Right renal cortex interstitium (tissue), 3 donors: ENCODE data around the gene SELENOT. TPM values are rescaled to one million over a fixed set of nuclear protein-coding genes. Genes with fewer than 3 reads are reported as not detected.
A peak's percentile ranks its signal among the peaks of the same experiment; 100 is the strongest.
"Not testable (repeated sequence)": the region's sequence is repeated elsewhere in the genome, so short reads cannot be mapped to it uniquely, and the experiment has no call there.

Experiments used
- DNase-seq, 3 donors: peaks; one replicate each; pipeline ENCODE4 v3.0.0-alpha.2; 2013; ENCODE audit warnings: low read depth in 3 of 3, low spot score in 2 of 3
- polyA plus RNA-seq, 3 donors: library from polyadenylated mRNA; unstranded; fragments of 120-200 nt; gene quantifications; one replicate each; pipeline ENCODE4 v1.2.1, GENCODE V29; 2013; ENCODE audit not compliant: insufficient read length in 3 of 3

The SELENOT gene, protein sequence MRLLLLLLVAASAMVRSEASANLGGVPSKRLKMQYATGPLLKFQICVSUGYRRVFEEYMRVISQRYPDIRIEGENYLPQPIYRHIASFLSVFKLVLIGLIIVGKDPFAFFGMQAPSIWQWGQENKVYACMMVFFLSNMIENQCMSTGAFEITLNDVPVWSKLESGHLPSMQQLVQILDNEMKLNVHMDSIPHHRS
- polyA plus RNA-seq: 100 to 1,000 TPM; 135 to 147 (median 147) TPM

GRCh38 chr3:150603153-150603979, at the start of gene SELENOT:
SELENOT (plus strand) TSS chr3:150603321; CDS start chr3:150603363, 42 bp downstream.
- peak; percentile 87 to 94 (median 89) for DNase-seq

- DNase-seq: no peak
Observed at GRCh38 chr3:150555859-150556436, 47.2 kb upstream of the SELENOT start.

- DNase-seq: no peak
Observed at GRCh38 chr3:150556792-150557191, 46.3 kb upstream of the SELENOT start.

DNA sequence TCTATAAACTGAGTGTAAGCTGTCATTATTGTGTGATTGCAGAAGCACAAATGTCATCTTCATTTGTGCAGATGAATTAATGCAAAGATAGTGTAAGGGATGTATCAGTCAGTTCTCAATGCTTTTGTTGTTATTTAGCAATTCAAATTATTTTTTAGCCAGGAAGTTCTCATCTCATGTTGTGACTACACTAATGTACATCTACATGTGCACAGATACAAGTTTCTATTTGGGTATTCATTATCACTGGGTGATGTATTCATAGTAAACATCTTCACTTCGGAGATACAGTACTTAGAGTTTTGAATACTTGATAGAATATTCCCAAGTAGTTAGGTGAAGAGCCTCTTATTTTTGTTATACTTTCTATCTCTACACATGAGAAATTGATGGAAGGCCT, 45.4 kb upstream of the SELENOT start:
- no peak for DNase-seq

DNA sequence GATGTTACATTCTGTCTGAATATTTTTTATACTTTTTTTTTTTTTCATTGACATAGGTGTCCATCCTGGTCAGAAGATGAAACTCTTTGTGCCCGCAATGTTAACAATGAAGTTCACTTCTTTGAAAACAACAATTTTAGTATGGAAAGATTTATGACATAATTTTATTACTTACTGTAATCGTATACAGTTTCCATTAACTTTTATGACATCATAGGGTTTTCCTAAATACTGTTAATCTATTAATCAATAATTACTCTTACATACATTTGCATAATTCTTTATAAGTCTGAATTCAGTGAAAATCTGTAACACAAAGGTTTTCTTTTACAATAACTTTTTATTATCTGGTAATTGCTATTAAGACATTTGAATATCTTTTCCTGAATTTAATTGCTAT, 38.9 kb upstream of the SELENOT start:
- DNase-seq: no peak

DNA sequence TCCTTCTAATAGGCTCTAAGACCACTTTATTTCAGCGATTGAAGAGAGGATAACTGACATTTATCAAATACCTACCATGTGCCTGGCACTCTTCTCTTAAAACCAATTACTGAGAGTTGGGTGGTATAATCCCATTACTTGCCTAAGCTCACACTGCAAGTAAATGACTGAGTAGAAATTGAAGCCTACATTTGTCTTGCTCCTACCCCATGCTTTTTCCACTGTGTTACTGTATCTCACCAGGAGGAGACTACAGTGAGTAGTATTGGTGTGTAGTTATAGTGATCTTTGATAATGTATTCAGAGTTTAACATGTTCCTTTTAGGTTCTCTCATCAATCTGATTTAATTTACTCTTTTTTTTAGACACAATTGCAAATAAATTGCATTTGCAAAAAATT, 35.8 kb upstream of the SELENOT start:
- DNase-seq: no peak

DNA sequence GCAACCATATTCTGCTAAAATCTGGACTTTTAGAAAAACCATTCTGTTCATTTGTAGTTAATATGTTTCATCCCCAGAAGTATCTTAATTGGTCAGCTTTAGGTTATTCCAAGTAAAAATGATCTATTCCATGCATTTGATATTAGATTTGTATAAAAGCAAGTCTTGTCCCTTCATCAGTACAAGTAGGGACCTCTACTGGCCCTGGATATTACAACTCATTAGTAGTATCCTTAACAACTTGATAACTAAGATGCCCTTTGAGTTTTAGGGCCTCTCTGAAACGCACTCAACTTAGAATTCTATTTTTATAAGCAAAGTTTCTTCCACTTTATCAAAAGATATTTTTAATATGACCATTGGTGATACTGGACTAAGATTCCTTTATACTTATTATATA, 25.3 kb upstream of the SELENOT start:
- DNase-seq: no peak

DNA sequence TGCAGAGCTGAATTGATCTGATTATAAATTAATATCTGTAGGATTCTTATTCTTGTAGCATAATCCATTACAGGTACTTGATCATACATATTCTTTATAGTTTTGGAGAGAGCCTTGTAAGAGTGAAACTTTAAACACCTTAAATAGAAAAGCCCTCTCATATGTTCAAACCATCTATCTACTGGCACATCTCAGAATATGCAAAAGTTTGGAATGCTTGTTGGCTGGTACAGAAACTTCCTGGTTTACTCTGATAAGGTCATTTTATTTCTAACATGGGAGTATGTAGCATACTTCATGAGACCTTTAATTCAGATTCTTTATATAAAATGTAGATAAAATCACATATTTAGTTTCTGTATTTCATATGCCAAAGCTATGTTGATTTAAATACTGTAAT, 21.9 kb upstream of the SELENOT start:
- DNase-seq: no peak

DNA sequence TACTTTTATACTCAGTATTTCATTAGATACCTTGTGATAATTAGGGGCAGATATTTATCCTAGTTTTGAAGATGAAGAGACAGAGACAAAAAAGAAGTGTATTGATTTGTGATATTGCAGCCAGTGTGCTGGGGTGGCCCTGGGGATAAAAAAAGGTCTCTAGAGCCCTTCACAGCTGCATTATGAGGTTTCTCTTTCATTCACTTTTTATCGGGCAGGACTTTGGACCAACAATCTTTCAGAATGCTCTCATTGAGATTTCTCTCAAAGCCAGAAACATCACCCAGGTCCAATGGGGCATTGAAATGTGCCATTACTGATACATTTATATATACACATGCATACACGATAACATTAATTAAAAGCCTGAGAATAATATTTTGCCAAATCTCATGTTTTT, 20.5 kb upstream of the SELENOT start:
- no peak for DNase-seq

DNA sequence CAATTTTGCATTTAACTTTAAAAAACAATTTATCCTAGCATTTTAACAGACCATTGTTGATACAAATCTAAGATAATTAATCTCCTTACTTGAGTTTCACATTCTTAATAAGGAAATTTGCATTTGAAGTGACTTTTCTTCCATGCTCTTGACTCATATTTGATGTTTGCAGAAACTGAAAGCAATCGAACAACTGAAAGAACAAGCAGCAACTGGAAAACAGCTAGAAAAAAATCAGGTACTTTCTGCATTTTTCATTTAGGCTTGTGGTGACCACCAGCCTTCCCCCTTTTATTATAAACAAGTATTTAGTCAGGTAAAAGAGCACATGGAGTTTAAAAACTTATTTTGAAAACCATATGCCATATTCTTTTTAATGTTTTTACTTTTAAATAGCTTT, 20.1 kb upstream of the SELENOT start:
- DNase-seq: no peak

- DNase-seq: no peak
Observed at GRCh38 chr3:150588027-150588830, 14.9 kb upstream of the SELENOT start.

GRCh38 chr3:150589759-150590158, 13.4 kb upstream of the SELENOT start:
- no peak for DNase-seq

DNA sequence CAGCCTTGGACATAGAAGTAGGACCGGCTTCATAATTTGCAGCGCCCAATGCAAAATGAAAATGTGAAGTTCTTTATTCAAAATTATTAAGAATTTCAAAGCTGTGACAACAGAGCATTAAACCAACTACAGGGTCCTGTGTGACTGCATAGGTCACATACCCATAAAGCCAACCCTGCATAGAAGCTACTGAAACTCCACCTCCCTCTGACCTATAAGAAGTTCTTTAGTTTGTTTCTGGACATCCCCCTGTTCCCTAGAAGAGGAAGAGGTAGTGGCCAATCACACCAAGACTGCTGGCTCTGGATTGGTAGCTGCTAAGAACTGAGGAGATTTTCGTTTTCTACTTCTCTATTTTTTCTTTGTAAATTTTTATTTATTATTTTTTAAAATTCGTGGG, 9.0 kb upstream of the SELENOT start:
- no peak for DNase-seq

DNA sequence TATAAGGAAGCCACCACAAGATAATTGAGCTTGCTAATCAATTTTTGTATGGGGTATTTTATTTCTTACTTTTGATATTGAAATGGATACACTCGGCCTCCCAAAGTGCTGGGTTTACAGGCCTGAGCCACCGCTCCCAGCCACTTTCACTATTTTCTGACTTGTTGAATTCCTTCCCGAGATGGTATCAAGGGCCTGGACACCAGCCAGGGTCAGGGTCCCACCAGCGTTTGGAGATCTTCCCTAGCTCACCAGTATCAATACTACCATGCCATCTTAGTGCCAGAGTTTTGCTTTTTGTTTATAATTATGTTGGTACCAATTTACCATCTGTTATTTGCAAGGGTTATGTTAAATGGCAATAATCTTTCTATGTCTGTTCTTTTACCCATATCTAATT, 5.5 kb upstream of the SELENOT start:
- DNase-seq: no peak

DNA sequence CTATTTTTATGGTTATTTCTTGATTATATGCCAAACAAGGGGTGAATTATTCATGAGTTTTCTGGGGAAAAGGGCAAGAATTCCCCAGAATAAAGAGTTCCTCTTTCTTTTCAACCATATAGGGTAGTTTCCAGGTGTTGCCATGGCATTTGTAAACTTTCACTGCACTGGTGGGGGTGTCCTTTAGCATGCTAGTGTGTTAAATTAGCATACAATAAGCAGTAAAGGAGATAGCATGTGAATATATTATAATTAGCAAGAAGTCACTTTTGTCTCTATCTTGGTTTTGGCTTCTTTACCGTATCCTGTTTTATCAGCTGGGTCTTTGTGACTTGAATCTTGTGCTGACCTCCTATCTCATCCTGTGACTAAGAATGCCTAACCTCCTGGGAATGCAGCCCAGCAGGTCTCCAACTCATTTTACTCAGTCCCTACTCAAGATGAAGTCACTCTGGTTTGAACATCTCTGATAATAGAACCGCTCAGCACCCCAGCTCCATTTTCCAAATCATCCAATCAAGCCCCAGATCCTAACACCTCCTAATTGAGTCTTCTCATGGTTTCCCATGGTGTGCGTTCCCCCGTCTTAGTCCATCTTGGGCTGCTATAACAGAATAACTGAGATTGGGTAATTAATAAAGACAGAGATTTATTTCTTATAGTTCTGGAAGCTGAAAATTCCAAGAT, 3.4 kb upstream of the SELENOT start:
- no peak for DNase-seq

GRCh38 chr3:150600647-150601530, 2.2 kb upstream of the SELENOT start:
- not testable (repeated sequence) for DNase-seq

GRCh38 chr3:150602426-150603152, 532 bp upstream of the SELENOT start:
- DNase-seq: no peak

DNA sequence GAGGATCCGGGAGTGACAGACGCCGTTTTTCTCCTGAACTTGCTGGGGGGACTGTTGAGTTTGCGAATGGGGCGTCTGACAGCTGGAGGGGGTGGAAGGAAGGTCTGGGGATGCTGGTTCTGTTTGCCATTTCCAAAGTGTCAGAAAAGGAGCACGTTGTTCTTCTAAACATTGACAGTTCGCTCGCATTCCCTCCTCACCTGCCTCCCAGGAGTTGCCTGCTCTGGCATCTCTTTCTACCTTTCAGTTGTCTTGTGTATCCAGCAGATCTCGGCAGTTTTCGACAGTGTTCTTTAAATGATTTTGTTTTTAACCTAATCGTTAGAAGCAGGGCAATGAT, 829 bp downstream of the SELENOT start:
- peak in 2 of 3 donors; percentile 15 to 20 for DNase-seq
